Measurements from ENCODE around the gene FBXO45. TPM values are rescaled to one million over a fixed set of nuclear protein-coding genes. Genes with fewer than 3 reads are reported as not detected.

FBXO45 gene
- total and polyA plus RNA-seq, 12 donors = 1.5 to 8.1 (median 5.1) TPM

DNA sequence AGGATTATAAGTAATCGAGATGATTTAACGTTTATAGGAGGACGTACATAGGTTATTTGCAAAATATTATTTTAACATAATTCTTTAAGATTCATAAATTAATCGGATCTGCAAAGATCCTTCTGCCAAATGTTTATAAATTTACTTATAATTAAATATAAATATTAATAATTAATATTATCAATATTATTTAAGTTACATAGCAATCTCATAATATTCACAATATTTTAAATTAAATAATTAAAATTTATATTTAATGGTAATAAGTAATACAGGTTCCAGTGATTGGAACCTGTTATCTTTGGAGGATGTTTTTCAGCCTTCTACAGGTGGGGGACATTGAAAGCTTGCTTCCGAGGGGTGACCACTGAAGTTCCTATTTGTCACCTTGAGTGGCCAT, 16.2 kb upstream of the FBXO45 start:
- H3K27me3 ChIP-seq = no peaks in the 10 kb centered on the region
- WGBS, 4 donors = 95 to 97% (median 96%) methylated on average over 5 of the region's 5 CpGs

DNA sequence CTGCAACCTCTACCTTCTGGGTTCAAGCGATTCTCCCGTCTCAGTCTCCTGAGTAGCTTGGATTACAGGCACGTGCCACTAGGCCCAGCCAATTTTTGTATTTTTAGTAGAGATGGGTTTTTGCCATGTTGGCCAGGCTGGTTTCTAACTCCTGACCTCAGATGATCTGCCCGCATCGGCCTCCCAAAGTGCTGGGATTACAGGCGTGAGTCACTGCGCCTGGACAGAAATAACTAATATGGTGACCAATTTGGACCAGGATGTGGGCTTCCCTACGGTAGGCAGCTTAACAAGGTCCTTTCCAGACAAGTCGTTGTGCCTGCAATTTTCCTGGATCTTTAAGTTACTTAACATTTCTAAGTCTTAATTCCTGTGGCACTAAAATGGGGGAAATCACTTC, 14.9 kb upstream of the FBXO45 start:
- H3K4me3 ChIP-seq = no peak overlapping the region

More for the DNA sequence above, 16.2 kb upstream of the FBXO45 start:
- Histone ChIP-seq H3K9me3 (replicated peaks in 1 of 3) (peaks cover 0 to 6% (median 0%) of the 10 kb centered on the region in 3 donors), H3K4me1 (replicated peaks in 1 of 2) (no peaks in the 10 kb centered on the region), H3K36me3 (replicated peaks in 1 of 2) (no peaks in the 10 kb centered on the region), H3K27ac (no peak overlapping the region), H3K4me3 (no peak overlapping the region)
- intact Hi-C loops (cut with DNase I) = no loop called here
- TF ChIP-seq, protein P1, sequence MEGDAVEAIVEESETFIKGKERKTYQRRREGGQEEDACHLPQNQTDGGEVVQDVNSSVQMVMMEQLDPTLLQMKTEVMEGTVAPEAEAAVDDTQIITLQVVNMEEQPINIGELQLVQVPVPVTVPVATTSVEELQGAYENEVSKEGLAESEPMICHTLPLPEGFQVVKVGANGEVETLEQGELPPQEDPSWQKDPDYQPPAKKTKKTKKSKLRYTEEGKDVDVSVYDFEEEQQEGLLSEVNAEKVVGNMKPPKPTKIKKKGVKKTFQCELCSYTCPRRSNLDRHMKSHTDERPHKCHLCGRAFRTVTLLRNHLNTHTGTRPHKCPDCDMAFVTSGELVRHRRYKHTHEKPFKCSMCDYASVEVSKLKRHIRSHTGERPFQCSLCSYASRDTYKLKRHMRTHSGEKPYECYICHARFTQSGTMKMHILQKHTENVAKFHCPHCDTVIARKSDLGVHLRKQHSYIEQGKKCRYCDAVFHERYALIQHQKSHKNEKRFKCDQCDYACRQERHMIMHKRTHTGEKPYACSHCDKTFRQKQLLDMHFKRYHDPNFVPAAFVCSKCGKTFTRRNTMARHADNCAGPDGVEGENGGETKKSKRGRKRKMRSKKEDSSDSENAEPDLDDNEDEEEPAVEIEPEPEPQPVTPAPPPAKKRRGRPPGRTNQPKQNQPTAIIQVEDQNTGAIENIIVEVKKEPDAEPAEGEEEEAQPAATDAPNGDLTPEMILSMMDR (IDR thresholded peaks at IDR 0.05) = no peak
- TF ChIP-seq POLR2A (IDR thresholded peaks at IDR 0.05) = no peak
- DNase-seq = no peak

DNA sequence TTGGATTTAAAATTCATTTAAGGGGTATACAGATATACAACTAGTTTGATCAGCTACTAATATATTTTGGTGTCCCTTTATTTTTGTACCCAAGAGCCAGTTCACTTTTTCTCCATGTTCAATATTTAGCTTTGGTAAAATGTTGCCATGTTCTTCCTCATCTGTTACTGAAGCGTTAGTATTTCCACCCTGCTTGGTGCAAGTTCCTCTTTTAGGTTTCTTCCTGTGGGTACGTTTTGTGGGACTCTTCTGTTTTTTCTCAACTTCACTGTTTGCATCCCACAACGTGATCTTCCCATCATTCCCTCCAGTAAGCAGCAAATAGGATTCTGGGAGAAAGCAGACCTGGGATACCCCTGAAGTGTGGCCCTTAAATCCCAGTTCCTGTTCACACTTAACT, 14.3 kb upstream of the FBXO45 start:
- 63 to 76% (median 72%) methylated on average over 3 of the region's 3 CpGs for WGBS, 4 donors

More for the DNA sequence above, 14.9 kb upstream of the FBXO45 start:
- intact Hi-C loops (cut with DNase I) = no loop called here
- no peak for DNase-seq
- Histone ChIP-seq H3K4me1 (replicated peaks in 1 of 2) (no peaks in the 10 kb centered on the region), H3K36me3 (replicated peaks in 1 of 2) (no peaks in the 10 kb centered on the region), H3K27ac (no peak overlapping the region), H3K9me3 (replicated peaks in 1 of 3) (peaks cover 0 to 6% (median 0%) of the 10 kb centered on the region in 3 donors), H3K27me3 (no peaks in the 10 kb centered on the region)
- WGBS, 4 donors = 95 to 98% (median 96%) methylated on average over 8 to 9 of the region's 9 CpGs
- no peak for TF ChIP-seq POLR2A (IDR thresholded peaks at IDR 0.05)
- TF ChIP-seq, protein P1 (IDR thresholded peaks at IDR 0.05) = no peak

DNA sequence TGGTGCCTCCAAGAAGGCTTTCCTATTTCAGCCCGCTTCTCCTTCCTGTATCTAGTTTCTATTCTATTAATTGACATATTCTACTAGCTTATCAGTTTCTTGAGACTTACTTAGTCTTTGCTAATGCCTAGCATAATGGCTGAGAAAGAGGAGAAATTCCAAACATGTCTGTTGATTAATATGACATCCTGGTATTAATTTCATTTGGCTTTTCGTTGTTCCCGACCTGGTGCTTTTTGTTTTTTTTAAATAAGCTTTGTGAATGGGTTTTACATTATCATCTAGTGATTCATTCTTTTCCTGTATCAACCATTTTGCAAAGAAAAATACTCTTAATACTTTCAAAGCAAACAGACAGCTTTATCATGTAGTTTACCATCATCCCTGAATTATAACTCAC, 13.2 kb upstream of the FBXO45 start:
- no peak for TF ChIP-seq POLR2A (IDR thresholded peaks at IDR 0.05)
- TF ChIP-seq, protein P1 (IDR thresholded peaks at IDR 0.05) = no peak
- 81 to 90% (median 85%) methylated on average over 3 of the region's 3 CpGs for WGBS, 4 donors
- no peaks in the 10 kb centered on the region for H3K27me3 ChIP-seq
- H3K9me3 ChIP-seq (replicated peaks in 1 of 3) = no peaks in the 10 kb centered on the region
- intact Hi-C loops (cut with DNase I) = no loop called here
- no peak for DNase-seq
- H3K4me1 ChIP-seq (replicated peaks in 1 of 2) = no peaks in the 10 kb centered on the region
- H3K4me3 ChIP-seq = no peak overlapping the region
- no peak overlapping the region for H3K27ac ChIP-seq
- no peaks in the 10 kb centered on the region for H3K36me3 ChIP-seq (replicated peaks in 1 of 2)

More for the DNA sequence above, 14.3 kb upstream of the FBXO45 start:
- H3K27ac ChIP-seq = no peak overlapping the region
- no peaks in the 10 kb centered on the region for H3K27me3 ChIP-seq
- no peaks in the 10 kb centered on the region for H3K4me1 ChIP-seq (replicated peaks in 1 of 2)
- no peak for DNase-seq
- no peaks in the 10 kb centered on the region for H3K36me3 ChIP-seq (replicated peaks in 1 of 2)
- H3K4me3 ChIP-seq = no peak overlapping the region
- no peak for TF ChIP-seq POLR2A (IDR thresholded peaks at IDR 0.05)
- TF ChIP-seq, protein P1 (IDR thresholded peaks at IDR 0.05) = no peak
- intact Hi-C loops (cut with DNase I) = no loop called here
- peaks cover 0 to 5% (median 0%) of the 10 kb centered on the region in 3 donors for H3K9me3 ChIP-seq (replicated peaks in 1 of 3)
